Kidney epithelial cell (primary cell): ENCODE data around the gene AGAP3. TPM values are rescaled to one million over a fixed set of nuclear protein-coding genes. Genes with fewer than 3 reads are reported as not detected.

Source experiments
- DNase-seq: peaks from one replicate; pipeline ENCODE4 v3.0.0-alpha.2; 2010; ENCODE audit warnings: low read depth
- H3K27me3 ChIP-seq: 2 replicates; pipeline ENCODE4 v1.6.0; 2011; ENCODE audit warnings: low read length; ENCODE audit not compliant: control insufficient read depth, insufficient read depth
- H3K36me3 ChIP-seq: 2 replicates; pipeline ENCODE4 v1.5.1; 2011; ENCODE audit warnings: low read length; ENCODE audit not compliant: control insufficient read depth, insufficient read depth
- H3K4me3 ChIP-seq: 2 replicates; pipeline ENCODE4 v1.5.1; 2011; ENCODE audit warnings: low read depth, mild to moderate bottlenecking, control low read depth, low read length
- total RNA-seq: library from RNA; depleted of rRNA; stranded (reverse); fragments of >200 nt; gene quantifications from 2 replicates; pipeline ENCODE4 v1.2.3, GENCODE V29; 2015
- TF ChIP-seq, protein P1 (sequence below): IDR thresholded peaks from 2 replicates; pipeline ENCODE4 v1.5.1; 2011; ENCODE audit warnings: mild to moderate bottlenecking, moderate library complexity, low read length, control low read depth, inconsistent platforms; ENCODE audit not compliant: insufficient read depth, poor library complexity, severe bottlenecking

Gene AGAP3
- total RNA-seq, 1 donor from 2014 or later: 77.4 TPM

DNA sequence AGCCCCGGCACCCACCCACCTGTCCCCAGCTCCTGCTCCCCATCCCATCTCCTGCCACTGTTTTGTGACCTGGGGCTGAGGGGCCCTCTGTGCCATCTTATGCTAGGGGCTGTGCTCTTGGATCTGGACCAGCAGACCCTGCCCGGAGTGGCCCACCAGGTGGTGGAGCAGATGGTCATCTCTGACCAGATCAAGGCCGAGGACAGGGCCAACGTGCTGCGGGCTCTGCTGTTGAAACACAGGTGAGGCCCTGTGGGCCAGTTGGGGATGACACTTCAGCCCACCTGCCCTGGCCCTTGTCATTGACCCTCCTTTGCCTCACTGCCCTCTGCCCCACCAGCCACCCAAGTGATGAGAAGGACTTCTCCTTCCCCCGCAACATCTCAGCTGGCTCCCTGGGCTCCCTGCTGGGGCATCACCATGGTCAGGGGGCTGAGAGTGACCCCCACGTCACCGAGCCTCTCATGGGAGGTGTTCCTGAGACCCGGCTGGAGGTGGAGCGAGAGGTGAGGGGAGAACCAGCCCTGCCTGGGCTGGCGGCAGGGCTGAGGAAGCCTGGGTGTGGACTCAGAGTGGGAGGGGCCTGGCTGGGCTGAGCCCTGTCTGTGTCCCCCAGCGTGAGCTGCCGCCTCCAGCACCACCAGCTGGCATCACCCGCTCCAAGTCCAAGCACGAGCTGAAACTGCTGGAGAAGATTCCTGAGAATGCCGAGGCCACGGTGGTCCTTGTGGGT lies 16.3 kb upstream of the AGAP3 start:
- TF ChIP-seq, protein P1, sequence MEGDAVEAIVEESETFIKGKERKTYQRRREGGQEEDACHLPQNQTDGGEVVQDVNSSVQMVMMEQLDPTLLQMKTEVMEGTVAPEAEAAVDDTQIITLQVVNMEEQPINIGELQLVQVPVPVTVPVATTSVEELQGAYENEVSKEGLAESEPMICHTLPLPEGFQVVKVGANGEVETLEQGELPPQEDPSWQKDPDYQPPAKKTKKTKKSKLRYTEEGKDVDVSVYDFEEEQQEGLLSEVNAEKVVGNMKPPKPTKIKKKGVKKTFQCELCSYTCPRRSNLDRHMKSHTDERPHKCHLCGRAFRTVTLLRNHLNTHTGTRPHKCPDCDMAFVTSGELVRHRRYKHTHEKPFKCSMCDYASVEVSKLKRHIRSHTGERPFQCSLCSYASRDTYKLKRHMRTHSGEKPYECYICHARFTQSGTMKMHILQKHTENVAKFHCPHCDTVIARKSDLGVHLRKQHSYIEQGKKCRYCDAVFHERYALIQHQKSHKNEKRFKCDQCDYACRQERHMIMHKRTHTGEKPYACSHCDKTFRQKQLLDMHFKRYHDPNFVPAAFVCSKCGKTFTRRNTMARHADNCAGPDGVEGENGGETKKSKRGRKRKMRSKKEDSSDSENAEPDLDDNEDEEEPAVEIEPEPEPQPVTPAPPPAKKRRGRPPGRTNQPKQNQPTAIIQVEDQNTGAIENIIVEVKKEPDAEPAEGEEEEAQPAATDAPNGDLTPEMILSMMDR: no peak
- Histone ChIP-seq H3K27me3 (no peaks in the 10 kb centered on the region), H3K36me3 (peaks cover 4% of the 10 kb centered on the region), H3K4me3 (no peak overlapping the region)
- no peak for DNase-seq

DNA sequence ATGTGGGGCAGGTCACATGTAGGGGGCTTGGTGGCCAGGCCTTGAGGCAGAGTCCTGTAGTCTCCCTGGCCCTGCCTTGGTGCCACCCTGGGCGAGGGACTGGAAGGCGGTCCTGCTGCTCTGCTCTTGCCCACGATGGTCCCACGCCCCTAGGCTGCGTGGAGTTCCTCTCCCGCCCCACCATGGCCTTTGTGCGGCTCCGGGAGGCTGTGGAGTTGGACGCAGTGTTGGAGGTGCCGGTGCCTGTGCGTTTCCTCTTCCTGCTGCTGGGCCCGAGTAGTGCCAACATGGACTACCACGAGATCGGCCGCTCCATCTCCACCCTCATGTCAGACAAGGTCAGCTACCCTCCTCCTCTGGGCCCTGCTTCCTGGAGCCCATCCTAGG lies 15.7 kb upstream of the AGAP3 start:
- Histone ChIP-seq H3K4me3 (no peak overlapping the region), H3K27me3 (no peaks in the 10 kb centered on the region), H3K36me3 (peaks cover 4% of the 10 kb centered on the region)
- TF ChIP-seq, protein P1: no peak
- DNase-seq: no peak

DNA sequence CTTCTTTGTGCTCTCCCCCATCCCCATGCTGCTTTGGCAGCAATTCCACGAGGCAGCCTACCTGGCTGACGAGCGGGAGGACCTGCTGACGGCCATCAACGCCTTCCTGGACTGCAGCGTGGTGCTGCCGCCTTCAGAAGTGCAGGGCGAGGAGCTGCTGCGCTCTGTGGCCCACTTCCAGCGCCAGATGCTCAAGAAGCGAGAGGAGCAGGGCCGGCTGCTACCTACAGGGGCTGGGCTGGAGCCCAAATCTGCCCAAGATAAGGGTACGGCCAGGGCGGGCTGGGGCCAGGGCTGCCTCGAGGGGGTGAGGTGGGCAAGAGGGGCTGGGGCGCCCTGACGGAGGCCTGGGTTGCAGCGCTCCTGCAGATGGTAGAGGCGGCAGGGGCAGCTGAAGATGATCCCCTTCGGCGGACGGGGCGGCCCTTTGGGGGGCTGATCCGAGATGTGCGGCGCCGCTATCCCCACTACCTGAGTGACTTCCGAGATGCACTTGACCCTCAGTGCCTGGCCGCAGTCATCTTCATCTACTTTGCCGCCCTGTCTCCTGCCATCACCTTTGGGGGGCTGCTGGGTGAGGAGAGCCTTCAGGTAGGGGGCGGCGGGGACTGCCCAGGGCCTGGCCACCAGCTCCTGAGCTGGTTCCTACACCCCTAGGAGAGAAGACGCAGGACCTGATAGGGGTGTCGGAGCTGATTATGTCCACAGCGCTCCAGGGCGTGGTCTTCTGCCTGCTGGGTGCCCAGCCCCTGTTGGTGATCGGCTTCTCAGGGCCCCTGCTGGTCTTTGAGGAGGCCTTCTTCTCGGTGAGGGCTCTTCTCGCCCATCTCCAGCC lies 15.0 kb upstream of the AGAP3 start:
- no peak for DNase-seq
- TF ChIP-seq, protein P1: no peak
- no peak overlapping the region for H3K4me3 ChIP-seq
- H3K27me3 ChIP-seq: no peaks in the 10 kb centered on the region
- H3K36me3 ChIP-seq: peaks cover 3% of the 10 kb centered on the region

DNA sequence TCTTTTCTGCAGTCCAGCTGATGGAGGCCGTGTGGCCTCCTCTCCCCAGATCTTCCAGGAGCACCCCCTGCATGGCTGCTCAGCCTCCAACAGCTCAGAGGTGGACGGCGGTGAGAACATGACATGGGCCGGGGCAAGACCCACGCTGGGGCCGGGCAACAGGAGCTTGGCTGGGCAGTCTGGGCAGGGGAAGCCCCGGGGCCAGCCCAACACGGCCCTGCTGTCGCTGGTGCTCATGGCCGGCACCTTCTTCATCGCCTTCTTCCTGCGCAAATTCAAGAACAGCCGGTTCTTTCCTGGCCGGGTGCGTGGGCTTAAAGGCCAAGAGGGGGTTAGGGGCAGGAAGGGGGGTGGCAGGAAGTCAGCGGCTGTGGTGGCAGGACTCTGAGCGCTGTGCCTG lies 12.3 kb upstream of the AGAP3 start:
- TF ChIP-seq, protein P1: no peak
- DNase-seq: no peak
- H3K4me3 ChIP-seq: no peak overlapping the region
- H3K36me3 ChIP-seq: peaks cover 4% of the 10 kb centered on the region
- no peaks in the 10 kb centered on the region for H3K27me3 ChIP-seq

DNA sequence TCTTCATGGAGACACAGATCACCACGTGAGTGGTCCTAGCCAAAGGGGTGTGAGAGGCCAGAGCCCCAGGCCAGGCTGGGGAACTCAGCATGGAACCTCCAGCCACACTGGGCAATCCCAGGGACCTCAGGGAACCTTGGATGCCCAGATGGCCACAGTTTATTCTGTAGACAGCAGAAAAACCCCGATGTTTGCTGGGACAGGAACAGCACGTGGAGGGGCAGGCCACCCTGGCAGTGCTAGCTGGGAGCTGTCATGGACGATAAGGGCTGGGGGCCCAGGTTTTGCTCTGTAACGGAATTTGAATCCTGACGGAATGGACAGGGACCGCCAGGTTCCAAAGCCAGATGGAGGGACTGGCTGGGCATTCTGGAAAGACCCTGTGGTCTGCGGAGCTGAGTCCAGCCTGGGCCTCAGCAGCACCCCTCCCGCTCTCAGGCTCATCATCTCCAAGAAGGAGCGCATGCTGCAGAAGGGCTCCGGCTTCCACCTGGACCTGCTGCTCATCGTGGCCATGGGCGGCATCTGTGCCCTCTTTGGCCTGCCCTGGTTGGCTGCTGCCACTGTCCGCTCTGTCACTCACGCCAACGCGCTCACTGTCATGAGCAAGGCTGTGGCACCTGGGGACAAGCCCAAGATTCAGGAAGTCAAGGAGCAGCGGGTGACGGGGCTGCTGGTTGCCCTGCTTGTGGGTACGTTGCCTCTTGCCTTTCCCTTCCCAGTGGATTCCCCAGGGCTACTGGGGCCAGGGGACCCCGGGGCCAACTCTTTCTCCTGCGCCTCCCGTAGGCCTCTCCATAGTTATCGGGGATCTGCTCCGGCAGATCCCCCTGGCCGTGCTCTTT lies 11.2 kb upstream of the AGAP3 start:
- no peak for DNase-seq
- H3K36me3 ChIP-seq: peaks cover 2% of the 10 kb centered on the region
- no peak overlapping the region for H3K4me3 ChIP-seq

More for the DNA sequence above, 11.2 kb upstream of the AGAP3 start:
- TF ChIP-seq, protein P1: no peak
- H3K27me3 ChIP-seq: no peaks in the 10 kb centered on the region
